VCaP (cell line): ENCODE measurements around the gene SCN2B.

Experiments used
- H3K27ac ChIP-seq: fragments of 450-650 bp; 2 replicates; pipeline ENCODE4 v1.5.1; 2017
- TF ChIP-seq, protein P1 (sequence below): fragments of 450-650 bp; conservative IDR thresholded peaks from 2 replicates; pipeline ENCODE4 v1.5.1; 2017; ENCODE audit warnings: mild to moderate bottlenecking, moderate library complexity

SCN2B gene

DNA sequence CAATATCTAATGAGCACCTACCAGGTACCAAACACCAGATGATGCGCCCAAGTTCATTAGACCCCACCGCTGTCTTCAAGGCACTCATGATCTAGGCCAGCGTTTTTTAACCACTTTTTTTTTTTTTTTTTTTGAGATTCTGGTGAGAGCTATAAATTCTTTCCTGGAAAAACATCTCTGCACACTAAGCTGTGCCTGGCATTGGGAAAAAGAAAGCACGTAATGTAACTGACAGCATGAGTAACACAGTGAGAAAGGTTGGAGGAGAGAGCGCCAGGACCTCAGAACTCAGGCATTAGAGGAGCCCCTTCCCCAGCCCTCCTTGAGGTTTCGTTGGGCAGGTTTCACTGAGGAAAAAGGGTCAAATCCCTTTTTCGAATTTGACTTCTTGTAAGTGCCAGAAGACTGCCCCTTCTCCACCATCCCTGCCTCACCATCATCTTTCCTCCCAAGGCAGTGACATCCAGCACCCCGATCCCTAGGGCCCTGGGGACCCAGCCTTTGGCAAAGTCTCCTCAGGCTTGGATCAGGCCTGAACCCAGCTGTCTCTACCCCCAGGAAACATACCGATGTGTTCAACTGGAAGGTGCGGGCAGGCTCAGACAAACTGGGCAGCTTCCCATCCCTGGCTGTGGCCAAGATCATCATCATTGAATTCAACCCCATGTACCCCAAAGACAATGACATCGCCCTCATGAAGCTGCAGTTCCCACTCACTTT lies 63.6 kb downstream of the SCN2B start:
- TF ChIP-seq, protein P1, sequence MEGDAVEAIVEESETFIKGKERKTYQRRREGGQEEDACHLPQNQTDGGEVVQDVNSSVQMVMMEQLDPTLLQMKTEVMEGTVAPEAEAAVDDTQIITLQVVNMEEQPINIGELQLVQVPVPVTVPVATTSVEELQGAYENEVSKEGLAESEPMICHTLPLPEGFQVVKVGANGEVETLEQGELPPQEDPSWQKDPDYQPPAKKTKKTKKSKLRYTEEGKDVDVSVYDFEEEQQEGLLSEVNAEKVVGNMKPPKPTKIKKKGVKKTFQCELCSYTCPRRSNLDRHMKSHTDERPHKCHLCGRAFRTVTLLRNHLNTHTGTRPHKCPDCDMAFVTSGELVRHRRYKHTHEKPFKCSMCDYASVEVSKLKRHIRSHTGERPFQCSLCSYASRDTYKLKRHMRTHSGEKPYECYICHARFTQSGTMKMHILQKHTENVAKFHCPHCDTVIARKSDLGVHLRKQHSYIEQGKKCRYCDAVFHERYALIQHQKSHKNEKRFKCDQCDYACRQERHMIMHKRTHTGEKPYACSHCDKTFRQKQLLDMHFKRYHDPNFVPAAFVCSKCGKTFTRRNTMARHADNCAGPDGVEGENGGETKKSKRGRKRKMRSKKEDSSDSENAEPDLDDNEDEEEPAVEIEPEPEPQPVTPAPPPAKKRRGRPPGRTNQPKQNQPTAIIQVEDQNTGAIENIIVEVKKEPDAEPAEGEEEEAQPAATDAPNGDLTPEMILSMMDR, result no peak
- H3K27ac ChIP-seq, result no peak overlapping the region
